HG03135 (cell line): ENCODE data around the gene CCDC127.
"Not testable (repeated sequence)": the region's sequence is repeated elsewhere in the genome, so short reads cannot be mapped to it uniquely, and the experiment has no call there.

Experiments
- ATAC-seq: cut with Tn5 transposase; IDR thresholded peaks from one replicate; pipeline ENCODE4 v1.9.1; 2021; ENCODE audit warnings: mild to moderate bottlenecking, moderate library complexity; ENCODE audit not compliant: unreplicated experiment

The CCDC127 gene

DNA sequence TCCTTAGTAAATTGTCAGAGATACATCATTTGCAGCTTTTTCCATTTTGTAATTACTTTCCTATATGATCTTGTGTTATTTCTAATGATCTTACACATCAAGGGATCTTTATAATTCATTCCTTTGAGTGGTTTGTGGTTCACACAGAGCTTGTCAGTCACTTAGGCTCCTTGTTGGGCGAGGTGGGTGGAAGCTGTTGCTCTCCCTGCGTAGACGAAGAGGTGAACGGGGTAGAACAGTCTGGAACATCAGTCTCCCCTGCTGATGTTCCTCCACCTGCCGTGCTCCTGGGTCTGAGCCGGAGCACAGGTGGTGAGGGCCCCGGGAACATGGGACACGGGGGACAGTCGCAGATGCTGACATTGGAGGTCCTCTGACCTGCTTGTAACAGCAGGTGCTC lies 17.6 kb upstream of the CCDC127 start:
- ATAC-seq, result not testable (repeated sequence)

DNA sequence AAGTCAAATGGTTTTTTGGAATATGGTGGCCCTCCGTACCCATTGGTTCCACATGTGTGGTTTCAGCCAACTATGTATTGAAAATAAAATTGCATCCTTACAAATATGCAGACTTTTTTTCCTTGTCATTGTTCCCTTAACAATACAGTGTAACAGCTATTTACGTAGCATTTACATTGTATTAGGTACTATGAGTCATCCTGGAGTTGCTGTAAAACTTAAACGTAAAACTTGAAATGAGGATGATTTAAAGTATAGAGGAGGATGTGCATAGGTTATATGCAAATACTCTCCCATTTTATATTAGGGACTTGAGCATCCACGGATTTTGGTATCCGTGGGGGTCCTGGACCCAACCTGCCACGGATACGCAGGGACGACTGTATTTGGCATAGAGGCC lies 16.5 kb upstream of the CCDC127 start:
- no peak for ATAC-seq

DNA sequence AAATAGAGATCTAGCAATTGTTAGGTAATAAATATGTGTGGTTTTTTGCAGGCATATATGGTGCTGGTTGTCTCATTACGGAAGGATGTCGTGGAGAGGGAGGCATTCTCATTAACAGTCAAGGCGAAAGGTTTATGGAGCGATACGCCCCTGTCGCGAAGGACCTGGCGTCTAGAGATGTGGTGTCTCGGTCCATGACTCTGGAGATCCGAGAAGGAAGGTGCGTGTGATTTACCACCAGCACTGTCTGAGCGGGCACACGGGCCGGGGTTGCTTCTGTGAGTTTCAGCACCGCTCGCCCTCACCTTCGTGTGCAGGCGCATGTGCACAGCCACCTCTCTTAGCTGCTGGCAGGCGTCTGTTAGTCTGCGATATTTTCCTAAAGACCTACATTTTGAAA lies 15.5 kb upstream of the CCDC127 start:
- not testable (repeated sequence) for ATAC-seq

DNA sequence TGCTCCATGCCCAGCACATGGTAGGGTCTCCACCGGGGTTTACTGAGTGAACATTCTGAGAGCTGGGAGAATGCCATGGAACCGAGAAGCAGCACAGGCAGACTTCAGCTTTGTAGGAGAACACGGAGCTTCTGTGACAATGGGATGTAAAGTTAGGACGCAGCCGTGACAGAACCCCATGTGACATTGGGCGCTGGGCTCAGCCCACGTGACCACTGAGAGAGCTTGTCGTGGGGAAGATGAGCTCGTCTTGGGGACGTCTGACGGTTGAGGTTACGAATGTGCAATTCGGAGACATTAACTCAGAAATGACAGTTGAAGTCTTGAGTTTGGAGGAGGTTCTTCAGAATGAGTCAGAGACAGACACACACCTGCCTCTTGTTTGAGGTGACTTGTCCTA lies 13.7 kb upstream of the CCDC127 start:
- no peak for ATAC-seq

DNA sequence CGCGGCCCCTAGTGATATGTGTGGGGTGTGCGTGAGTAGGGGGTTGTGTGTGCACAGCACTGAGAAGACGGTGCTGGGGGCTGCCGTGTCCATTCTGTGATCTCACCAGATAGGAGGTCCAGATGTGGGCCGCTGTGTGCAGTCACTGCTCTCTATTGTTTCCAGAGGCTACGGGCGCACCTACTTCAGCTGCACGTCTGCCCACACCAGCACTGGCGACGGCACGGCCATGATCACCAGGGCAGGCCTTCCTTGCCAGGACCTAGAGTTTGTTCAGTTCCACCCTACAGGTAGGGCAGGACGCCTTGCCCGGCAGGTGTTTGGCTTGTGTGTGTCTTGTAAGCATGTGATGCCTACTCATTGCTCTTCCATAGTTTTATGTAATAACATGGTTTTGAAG lies 12.8 kb upstream of the CCDC127 start:
- no peak for ATAC-seq

DNA sequence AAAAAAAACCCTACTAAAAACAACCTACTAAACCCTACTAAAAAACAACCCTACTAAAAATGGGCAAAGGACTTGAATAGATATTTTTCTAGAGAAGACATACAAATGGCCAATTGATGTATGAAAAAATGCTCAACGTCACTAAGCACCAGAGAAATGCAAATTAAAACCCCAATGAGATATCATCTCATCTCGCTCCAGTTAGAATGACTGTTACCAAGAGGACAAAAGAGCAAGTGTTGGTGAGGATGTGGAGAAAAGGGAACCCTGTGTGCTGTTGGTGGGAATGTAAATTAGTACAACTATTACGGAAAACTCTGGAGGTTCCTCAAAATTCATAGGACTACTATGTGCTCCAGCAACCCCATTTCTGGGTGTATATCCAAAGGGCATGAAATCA lies 10.9 kb upstream of the CCDC127 start:
- ATAC-seq, result no peak

DNA sequence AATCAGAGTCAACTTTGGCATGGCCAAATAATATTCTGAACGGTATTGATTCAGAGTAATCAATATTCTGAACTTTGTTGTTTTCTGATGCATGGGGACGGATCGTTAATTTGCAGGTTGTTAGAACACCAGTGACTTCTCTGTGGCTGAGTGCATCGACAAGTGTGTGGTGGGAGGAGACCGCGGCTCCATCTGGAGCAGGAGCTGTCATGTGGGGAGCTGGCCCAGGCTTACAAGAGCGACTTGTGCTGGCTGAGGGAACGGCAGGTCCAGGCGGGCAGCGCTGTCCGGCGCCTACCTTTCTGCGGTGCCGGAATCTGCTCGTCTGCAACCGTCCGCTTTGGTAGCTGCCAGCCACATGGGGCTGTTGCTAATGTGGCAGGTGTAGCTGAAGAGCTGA lies 9.4 kb upstream of the CCDC127 start:
- ATAC-seq, result not testable (repeated sequence)

DNA sequence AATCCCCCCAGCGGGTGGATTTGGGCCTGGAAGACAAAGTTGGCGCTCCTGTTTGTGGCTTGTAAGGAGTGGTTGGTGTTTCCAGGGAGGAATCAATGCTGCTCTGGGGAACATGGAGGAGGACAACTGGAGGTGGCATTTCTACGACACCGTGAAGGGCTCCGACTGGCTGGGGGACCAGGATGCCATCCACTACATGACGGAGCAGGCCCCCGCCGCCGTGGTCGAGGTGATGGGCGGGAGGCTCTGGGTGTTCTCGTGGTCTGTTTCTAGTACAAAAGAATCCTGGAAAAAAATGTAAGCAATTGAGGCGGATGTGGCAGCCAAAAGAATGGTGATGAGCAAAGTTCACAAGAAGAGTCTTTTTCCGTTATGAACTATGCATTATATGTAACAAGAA lies 7.4 kb upstream of the CCDC127 start:
- ATAC-seq, result no peak

DNA sequence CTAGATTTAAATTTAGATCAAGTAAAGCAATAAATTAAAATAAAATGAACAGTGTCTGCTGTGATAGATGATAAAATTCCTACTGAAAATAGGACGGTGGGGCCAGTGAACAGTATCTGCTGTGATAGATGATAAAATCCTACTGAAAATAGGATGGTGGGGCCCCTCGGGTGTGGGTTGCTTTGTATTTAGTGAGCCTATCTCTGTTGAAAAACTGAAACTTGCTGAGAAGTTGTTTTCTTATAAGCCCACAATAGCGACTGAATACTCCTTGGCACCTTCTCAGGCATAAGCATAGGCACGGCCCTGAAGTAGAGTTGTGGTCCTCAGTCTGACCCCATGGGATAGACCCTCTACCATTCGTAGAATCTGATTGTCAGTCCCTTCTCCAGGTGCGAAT lies 5.8 kb upstream of the CCDC127 start:
- ATAC-seq, result no peak

DNA sequence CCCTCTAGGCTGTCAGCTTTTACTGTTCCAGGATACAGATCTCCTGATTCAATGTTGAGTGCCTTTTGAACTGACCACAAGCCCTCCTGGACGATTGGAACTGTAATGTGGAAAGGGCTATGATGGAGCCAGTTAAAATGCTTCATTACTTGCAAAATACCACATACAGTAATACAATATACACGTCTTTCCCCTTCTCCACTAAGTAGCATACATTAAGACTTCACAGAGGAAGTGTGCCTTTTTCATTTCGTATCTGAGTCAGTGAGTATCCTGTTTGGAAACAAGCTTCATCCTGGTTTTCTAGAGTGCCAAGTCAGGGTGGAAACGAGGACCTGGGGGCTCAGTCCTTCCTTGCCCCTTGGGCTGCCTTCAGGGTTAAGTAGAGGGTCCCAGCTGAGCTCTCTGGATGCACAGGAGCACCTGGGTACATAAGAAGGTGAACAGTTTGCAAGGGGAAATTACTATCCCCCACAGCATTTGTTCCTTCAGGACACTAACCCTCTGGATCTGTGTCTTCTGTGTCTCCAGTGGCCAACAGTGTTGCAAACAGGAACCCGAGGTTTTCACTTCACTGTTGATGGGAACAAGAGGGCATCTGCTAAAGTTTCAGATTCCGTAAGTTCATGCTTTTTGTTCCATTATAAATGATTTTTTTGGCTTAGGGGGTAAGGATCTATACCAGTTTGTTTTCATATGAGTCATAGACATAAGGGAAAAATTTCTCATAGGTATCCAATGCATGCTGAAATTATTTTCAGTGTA lies 5.2 kb upstream of the CCDC127 start:
- not testable (repeated sequence) for ATAC-seq

DNA sequence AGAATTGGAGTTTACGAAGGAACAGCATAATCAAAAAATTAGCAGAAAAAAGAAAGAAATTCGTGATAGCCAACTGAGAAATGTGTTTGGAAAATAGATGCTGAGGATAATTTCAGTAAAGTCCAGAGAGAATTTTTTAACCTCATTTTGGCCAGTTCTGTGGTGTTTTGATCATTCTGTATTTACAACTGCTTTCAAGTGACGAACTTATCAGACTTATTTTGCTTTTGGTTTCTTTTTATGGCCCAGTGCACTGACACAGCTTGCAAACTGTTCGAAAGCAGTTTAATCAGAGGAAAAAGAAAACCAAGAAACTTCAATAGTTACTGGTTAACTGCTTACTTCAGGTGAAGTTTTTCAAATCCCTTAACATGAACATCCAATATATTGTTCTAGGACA lies 2.0 kb upstream of the CCDC127 start:
- no peak for ATAC-seq

DNA sequence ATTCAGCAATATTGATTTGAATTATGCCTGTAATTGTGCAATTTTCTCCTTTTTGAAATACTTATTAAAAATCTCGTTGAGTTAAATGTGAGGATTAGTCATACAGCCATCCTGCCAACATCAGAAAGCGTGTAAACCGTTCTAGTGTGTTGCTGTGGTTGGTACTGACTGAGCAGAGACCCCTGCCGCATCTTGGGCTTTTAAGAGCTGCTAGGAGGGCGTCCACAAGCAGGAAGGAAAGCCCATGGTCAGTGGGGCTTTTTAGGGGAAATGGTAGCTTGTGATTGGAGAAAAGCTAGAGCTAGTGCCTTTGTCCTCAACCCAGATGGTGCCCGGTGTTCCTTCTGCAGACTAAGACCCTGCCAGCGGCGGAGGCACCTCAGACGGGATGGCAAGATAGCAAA lies 1.5 kb upstream of the CCDC127 start:
- ATAC-seq, result no peak

DNA sequence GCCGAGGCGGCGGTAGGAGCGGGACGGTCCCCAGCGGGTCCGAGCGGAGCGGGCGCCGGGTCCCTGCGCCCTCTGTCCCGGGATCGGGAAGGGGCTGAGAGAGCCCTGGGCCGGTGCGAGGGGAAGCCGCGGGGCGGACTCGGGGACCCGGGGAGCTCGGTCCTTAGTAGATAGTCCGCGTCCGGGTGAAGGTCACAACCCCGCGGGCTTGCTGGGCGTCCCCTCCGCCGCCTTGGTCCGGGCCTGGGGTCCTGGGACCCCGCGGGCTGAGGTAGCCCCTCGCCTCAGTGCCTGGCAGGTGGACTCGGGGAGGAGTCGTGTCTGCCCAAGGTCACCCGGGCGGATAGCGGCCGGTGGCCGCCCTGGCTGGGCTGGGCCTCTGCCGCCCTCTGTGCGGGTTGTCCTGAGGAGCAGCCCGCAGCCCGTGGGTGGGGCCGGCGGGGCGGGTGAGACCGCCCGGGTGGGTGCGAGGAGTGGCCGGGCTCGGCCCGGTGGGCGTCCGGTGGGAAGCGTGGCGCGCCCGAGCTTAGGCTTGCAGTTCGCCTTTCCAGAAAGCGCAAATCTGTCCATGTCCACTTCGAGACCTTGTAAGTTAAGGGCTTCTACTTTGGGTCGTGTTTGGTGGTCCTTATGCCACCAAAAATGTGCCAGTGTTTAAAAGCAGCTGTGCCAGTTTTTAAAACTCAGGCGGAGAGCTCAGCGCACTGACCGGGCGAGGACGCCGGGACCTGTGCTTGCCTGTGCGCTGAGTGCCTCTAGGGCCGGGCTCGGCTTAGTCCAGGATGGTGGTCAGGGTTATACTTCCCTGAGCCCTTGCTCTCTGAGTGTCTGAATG lies 721 bp upstream of the CCDC127 start:
- peak; percentile 22 for ATAC-seq

DNA sequence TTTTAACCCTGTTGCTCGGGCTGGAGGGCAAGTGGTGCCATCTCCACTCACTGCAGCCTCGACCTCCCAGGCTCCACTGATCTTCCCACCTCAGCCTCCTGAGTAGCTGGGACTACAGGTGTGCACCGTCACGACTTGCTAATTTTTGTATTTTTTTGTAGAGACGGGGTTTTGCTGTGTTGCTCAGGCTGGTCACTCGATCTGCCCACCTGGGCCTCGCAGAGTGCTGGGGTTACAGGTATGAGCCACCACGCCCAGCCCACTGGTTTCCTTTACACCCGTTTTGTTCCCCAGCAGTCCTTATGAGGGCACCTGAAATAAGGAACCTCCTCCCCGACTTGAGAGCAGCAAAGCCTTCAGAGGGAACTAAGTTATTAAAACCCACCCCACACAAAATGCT lies 1.9 kb downstream of the CCDC127 start:
- not testable (repeated sequence) for ATAC-seq

DNA sequence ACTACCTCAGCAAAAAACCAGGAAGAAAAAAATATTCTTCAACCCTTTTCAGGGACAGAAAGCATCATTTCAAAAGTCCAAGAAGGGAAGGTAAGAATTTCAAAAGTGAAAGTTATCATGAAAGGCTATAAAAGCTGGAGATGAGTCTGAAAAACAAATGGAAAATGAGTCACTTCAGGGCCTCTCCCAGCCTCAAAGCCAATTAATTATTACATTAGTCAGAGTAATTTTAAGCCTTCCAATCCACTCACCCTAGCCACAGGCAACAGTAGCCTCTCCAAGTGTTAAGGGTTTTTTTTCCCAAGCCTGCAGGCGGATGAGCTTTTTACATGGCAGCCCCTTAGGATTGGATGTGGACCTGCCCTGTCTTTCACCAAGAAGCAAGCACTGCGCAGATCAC lies 2.7 kb downstream of the CCDC127 start:
- ATAC-seq, result not testable (repeated sequence)

DNA sequence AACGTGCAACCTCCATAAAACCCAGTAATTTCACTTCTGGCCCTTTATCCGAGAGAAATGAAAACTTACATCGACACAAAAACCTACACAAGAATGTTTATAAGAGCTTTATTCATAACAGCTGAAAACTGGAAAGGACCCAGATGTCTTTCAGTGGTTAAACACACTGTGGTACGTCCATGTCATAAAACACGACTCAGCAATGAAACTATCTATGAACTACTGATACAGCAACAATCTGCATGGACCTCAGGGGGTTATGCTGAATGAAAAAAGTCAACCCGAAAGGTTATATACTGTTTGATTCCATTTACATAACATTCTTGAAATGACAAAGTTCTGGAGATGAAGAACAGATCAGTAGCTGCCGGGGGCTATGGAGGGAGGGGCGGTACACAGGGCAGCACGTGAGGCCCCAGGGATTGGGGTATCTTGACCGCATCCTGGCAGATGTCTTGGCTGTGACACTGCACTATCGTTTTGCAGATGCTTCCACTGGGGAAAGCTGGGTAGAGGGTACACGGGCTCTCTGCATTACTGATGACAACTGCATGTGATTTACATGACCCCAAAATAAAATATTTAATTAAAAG lies 4.1 kb downstream of the CCDC127 start:
- no peak for ATAC-seq

DNA sequence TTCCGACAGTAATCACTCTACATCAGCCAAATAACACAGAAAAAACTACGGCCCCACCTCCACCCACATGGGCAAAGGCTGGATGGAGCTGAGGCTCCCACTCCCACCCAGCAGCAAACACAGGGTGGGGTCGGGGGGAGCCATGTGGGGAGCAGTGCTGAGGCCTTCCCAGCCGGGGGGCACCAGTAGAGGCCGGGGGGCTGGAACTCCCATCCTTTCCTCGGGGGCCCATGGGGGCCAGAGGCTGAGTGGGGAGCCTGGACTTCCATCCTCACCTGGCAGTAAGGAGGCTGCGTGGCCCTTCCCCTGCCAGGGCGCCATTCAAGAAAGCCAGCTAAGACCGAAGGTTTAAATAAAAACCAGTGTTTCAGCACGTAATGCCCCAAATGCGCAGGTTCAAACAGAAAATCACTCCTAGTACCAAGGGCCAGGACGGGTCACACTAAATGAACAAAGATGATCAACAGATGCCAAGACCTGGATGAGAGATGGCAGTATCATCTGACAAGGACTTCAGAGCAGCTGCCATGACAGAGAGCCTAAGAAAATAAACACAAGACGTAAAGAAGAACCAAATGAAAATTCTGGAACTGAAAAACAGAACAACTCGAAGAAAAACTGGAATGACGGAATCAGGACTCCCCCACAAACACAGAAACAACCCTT lies 9.4 kb downstream of the CCDC127 start:
- ATAC-seq, result no peak

DNA sequence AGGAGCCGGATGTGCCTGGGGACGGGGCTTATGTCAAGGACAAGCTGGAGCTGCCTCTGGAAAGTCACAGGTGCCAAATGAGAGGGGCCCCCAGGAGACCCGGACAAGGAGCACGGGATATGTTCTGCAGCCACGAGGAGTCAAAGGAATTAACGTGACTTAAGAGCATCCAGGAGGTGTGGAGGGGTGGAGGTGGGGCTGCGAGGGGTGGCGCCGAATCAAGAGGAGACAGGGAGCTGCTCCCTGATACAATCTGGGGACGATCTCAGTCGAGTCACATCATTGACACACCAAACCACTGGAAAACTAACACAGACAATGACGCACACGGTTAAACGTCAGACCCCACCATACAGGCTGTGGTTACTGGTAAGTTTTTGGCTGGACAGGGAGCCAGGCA lies 10.4 kb downstream of the CCDC127 start:
- ATAC-seq, result no peak

DNA sequence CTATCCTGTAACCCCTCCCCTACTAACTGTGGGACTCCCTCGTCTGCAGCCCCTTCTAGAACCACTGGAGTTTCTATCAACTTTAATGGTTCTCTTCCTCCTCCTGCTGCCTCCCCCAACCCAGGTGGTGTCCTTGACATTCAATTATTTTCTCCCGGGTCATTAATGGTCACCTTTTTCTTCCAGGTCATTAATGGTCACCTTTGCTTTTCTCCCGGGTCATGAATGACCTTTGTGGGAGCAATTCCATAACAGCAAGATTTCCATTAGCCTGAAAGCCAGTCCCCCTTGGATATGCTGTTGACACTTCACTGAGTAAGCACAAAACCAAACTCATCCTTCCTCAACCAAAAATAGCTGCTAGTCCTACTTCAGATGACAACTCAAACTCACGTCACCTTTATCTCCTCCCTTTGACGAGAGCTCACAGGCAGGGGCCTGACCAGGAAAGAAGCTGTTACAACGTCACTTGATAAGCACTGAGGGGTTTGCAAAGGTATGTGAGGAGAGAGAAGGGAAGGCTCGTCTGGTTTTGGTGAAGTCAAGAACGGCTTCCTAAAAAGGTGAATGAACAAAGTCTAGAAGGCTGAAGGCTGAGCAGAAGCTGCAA lies 10.9 kb downstream of the CCDC127 start:
- ATAC-seq, result no peak

DNA sequence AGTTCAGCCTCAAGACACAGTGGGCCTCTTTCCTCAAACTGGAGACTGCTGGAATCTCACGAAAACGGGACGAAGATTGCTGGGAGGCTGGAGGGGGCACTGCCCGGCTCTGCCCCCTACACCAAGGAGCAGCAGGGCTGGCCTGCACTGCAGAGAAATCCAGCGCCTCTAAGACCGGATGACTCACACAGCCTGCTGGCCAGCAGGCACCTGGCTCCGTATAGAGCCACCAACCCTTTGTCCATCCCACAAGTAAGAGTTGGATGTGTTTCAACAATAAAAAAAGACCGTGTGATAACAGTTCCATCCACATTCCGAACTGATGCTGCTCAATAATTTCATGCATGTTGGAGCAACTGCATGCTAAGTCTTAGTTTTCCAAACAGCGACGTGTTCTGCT lies 11.5 kb downstream of the CCDC127 start:
- no peak for ATAC-seq
